Measurements from ENCODE around the gene AUTS2.

GRCh38 chr7:70372768-70373515 lies 774.7 kb downstream of the AUTS2 start:
- TF ChIP-seq CTCF (conservative IDR thresholded peaks at IDR 0.05 in 1 of 2, IDR thresholded peaks at IDR 0.05 in 1 of 2; ENCODE audit: low read depth in 1 of 2, low read length in 2 of 2) (no peak), EZH2 (IDR thresholded peaks at IDR 0.05; ENCODE audit: low read length, missing control alignments) (no peak)
